Stimulated activated CD4-positive, alpha-beta T cell treated with anti-CD3 and anti-CD28 coated beads, TNF-alpha, amount 100 ng/mL, for 1 hour (primary cell): ENCODE measurements around the gene C14orf180.

ENCODE experiments used
- DNase-seq, 3 donors: peaks; one replicate each; pipeline ENCODE4 v3.0.0-alpha.2; 2020; ENCODE audit warnings: low read depth in 3 of 3, low spot score in 1 of 3

The C14orf180 gene

GRCh38 chr14:104549536-104550339 lies 29.8 kb upstream of the C14orf180 start:
- no peak for DNase-seq

DNA sequence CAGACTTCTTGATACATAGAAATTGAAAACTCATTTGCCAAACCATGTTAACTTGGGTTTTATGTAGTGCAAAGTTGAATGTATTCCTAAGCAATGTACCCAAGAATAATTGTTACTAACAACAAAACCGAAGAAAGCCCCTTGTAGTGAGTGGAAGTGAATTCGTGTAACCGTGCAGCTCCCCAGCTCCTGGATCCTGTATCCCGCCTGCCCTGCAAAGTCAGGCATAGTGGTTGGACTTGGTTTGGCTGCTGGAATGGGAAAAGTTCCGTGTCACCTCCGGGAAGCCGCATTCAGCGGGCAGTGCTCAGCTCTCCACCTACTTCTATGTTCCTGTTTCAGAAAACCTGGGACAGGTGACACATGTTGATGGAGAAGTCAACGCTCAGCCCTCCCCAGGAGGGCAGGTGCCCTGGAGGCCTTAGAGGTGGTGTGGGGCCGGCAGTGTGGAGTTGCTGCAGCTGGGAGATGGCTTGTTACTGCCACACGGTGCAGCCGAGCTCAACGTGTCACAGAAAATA lies 29.2 kb upstream of the C14orf180 start:
- DNase-seq = no peak

DNA sequence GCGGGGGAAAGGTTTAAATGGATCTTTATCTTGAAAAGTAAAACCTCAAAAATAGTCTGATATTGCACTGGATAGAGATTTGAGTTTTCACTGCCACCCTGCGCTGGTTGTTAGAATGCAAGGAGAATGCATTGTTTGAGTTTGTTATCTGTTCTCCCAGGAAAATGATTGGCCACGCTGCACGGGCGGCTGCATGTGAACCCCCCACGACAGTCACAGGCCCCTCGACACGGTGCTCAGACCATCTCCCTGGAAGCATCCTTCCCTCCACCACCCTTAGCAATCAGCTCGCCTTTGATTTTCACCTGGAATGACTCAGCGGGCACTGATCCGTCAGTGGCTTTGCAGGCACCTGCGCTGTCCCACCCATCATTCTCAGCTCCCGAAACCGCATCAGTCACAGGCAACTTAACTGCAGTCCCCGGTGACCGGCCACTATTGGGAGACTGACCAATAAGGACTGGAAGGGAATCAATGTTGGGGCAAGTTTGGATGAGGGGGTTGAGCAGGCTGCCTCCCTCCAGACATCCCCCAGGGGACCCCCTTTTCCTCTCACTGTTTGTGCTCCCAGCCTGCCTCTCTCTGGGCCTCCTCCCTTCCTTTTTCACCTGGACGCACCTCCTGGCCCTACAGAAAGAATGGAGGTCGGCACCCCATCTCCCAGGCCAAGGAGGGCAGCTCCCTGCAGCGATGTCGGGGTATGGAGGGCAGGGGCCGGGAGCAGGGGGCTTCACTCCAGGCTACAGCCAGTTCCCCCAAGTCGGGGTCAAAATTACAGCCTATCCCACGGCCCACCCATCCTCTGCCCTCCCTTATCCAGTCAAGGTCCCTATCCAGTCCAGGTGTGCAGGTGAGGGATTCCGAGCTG lies 28.5 kb upstream of the C14orf180 start:
- DNase-seq = no peak

GRCh38 chr14:104551851-104552737 lies 27.5 kb upstream of the C14orf180 start:
- DNase-seq = no peak

DNA sequence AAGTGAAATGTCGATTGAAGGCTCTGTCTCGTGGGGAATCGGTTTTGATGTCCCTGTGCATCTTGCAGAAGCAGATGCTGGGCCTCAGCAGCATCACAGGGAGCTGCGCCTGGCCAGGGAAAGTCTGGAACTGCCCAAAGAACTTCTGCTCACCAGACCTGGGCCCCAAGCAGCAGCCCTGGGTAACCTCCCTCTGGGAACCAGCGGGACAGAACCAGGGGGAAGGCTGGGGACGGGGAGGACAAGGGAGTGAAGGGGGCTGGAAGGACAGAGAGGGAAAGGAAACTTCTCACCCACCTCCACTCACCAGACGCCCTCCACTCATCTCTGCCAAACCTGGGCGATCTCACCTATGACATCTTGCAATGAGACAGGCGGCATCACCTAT lies 26.8 kb upstream of the C14orf180 start:
- DNase-seq = no peak

- no peak for DNase-seq
These were observed 26.1 kb upstream of the C14orf180 start for GRCh38 chr14:104553166-104554087.

DNA sequence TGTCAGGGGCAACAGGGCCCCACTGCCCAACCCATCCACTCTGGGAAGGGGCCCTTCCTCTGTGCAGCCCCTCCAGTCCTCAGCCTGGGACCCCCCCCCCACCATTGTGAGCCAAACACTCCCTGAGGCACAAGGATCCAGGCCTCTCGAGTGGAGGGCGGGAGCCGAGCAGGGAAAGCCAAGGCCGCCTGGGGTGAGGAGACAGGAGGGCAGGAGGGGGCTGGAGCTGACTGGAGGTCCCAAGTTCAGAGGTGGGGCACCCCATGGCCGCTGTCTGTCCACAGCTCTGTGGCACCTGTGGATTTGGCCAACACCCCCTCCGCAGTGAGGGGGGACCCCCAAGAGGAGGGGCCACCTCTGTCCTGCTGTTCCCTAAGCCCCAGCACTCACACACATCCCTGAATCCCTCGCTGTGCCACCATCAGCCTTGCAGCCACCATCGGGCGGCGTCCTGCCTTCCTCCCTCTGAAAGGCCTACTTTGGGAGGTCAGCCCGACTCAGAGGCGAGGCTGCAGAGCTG lies 25.4 kb upstream of the C14orf180 start:
- DNase-seq = no peak

GRCh38 chr14:104554608-104555429 lies 24.7 kb upstream of the C14orf180 start:
- no peak for DNase-seq

DNA sequence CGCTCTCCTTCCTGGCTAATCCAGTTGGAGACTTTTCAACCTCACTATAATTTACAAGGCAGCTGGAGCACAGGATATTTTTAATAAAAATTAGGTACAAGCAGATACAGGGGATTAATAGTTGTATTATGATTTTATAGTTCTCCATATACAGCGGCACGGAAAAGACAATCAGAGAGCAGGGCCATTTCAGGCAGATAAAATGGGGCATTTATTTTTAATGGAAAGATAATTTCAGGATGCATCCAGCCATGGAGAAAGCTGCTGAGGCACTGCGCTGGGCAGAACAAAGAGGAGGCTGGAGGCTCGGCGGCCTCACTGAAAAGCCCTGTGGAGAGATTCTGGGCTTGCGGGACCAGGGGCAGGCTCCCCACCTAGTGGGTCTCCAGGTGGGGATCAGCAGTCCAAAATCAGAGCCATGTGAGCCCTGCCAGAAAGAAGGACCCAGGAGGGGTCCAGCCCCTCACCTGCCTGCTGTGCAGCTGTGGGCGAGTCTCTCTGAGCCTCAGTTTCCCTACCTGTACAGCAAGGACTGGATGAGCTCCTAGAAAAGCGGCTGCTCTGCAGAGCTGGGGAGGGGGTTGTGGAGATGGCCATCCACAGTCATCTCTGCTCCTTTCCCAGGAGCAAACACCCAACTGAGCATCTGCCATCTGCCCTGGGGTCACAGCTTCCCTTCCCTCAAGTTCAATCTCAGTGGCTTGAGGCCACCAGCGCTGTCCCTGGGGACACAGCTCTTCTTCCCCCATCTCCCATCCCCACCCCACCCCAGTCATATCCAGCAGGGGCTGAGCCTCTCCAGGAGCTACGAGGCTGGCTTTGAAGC lies 23.9 kb upstream of the C14orf180 start:
- no peak for DNase-seq

- DNase-seq = no peak
These were observed 23.1 kb upstream of the C14orf180 start for GRCh38 chr14:104556256-104557021.

- DNase-seq = no peak
These were observed 22.5 kb upstream of the C14orf180 start for GRCh38 chr14:104557086-104557485.

GRCh38 chr14:104557766-104558165 lies 21.8 kb upstream of the C14orf180 start:
- DNase-seq = no peak

- no peak for DNase-seq
These were observed 21.1 kb upstream of the C14orf180 start for GRCh38 chr14:104558231-104559027.

DNA sequence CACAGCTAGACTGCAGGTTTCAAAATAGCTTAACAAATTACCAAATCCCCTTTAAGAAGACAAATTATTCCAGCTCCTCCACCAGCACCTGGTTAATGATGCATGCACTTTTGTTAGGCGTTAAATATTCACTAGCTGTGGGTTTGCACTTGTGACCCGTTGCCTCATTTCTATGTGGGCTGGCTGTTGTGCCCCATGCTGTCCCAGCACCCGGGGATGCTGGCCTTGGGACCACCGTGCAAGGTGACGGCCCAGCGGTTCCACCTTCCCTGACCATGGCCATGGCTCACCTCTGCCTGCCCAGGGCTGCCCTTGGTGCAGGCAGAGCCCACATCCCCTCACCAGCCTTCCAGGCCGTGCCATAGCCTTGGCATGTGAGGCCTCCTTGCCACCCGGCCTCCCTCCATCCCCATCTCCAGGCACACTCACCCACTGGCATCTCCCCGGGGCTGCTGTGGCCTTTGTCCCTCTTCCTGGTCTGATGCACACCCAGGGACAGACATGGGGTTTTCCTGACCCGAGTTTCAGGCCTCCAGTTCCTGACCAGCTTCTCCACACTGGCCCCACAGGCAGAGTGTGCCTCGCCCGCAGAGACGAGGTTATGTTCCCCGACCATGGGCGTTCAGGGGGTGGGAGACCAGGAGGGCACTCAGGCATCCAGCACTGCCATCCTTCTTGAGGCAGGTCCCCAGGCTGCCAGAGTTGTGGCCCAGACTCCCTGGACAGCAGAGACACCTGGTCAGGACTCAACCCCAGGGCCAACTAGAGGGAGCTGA lies 20.3 kb upstream of the C14orf180 start:
- no peak for DNase-seq

DNA sequence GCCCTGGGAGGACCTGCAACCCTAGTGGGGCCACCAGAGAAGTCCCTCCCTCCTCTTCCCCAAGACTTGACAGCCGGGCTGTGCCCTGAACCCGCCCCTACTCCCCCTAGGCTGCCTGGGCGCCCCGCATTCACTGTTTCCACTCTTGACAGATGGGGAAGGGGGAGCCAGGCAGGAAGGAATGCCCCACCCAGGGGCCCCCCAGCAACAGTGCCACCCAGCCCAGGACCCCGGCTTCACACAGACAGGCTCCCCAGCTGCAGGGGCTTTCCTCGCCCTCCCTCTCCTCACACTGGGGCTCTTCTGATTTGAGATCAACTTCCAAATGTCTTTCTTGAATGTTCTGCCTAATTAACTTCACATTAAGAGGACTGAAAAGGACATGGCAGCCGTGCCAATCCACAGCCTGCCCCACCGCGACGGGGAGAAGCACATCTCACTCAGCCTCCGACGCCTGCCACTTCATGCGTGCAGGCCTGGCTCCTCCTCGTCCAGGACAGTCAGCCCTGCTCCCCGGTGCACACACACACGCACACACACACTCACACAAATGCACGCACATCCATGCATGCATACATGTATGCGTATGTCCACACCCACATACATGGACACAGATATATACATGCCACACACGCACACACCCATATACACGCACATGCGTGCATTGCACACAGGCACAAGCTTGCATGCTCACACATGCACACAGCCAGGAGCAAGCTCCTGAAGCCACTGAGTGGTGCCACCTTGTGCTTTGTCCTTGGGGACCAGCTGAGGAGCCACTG lies 19.6 kb upstream of the C14orf180 start:
- DNase-seq = no peak
